Measurements from ENCODE around the gene SHISAL1.

Gene SHISAL1

DNA sequence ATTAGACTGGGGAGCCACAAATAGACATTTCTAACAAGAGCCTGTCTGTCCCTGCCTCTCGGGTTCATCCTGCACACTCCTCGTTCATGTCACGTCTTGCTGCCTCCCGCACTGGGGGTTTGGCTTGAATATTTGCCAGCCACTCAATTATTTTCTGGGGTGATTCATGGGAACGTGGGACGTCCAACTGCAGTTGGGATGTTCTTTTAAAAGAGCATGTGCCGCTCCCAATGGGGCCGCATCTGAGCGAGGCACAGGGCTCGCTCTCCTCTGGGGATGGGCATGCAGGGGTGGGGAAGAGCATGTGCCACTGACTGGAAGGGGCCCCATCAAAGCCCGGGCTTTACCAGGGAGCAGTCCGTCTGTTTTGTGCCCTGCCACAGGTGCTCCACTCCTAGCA is 88.6 kb downstream of the SHISAL1 start:
- no peak for DNase-seq

DNA sequence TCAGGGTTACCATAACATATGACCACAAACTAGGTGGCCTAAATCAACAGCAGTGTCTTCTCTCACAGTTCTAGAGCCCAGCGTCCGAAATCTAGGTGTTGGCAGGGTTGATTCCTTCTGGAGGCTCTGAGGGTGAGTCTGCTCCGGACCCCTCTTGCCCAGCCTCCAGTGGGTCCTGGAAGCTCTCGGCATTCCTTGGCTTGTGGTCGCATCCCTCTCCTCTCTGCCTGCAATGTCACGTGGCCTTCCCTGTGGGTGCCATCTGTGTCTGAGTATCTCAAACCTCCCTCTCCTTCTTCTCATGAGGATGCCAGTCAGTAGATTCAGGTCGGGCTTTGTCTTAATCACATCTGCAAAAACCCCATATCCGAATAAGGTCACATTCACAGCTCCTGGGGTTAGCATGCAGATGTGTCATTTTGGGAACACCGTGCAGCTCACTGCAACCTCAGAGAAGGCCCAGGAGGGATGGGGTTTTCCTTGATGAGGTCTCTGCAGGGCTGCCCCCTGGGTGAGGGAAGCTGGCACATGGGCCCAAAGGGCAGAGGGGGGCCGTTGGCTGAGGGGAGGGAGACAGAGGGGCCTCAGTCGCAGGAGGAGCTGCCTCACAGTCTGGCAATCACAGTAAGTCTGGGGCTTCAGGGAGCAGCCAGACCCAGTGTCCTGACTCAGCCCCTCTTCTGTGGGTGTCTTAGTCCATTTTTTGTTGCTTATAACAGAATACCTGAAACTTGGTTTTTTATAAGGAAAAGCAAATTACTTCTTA is 90.9 kb downstream of the SHISAL1 start:
- no peak for DNase-seq

DNA sequence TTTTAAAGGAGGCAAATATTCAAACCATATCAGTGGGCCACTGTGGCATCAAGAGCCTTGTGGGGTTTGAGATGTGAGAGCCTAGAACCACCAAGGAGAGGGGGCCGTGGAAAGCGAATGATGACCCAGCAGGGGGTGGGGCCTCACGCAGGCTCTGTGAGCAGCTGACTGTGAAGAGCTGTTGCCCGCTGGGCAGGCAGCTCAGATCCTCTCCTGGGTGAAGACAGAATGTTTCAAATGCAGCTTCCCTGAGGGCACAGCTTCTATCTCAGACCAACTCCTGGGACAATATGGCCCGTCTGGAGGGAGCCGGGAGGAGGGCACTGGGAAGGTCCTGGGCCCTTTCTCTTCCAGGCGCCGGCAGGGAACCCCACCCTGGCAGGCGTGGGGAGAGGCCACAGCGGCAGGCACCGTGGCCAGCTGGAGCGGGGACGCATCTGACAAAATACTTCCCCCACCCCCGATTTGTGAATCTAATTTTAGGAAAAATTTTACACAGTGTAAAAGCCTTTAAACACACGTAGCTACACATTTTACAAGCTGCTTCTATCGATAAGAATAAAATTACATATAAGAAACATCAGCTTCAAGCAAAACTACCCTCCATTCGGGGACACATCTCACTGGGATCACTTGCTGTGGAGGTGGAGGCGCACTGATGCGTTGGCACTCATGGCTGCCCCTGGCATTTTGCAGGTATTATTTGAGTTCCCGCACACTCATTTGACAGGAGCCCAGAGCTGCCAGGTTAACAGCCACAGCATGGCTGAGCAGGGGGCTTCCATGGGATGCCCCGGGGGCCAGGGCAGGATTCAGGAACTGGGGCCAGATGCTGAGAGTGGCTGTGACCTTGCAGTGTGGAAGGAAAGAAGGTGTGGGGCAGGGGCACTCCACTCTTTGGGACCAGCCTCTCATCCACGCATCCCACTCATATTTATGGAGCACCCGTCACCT is 91.7 kb downstream of the SHISAL1 start:
- DNase-seq, result no peak

- DNase-seq, result no peak
These were observed 93.5 kb downstream of the SHISAL1 start for GRCh38 chr22:44219101-44219870.

GRCh38 chr22:44218071-44218470 is 94.7 kb downstream of the SHISAL1 start:
- DNase-seq, result no peak

GRCh38 chr22:44217346-44217745 is 95.4 kb downstream of the SHISAL1 start:
- DNase-seq, result no peak

GRCh38 chr22:44215287-44215686 is 97.5 kb downstream of the SHISAL1 start:
- DNase-seq, result no peak

DNA sequence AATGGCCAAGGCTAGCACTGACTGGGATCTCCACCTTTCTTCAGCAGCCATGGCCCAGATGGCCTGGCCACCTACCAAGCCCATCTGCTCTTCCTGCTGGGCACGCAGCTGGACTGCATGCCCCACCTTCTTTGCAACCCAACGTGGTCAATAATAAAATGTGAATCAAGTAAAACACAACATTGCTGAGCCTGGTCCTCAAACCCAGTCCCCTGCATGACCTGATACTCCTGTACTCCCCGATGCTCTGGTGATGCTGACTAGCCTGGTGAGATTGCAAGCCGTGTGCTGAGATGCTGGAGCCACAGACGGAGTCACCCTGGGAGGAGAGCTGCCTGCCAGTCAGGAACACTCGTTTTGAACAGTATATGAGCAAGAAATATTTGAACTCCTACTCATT is 98.0 kb downstream of the SHISAL1 start:
- no peak for DNase-seq

DNA sequence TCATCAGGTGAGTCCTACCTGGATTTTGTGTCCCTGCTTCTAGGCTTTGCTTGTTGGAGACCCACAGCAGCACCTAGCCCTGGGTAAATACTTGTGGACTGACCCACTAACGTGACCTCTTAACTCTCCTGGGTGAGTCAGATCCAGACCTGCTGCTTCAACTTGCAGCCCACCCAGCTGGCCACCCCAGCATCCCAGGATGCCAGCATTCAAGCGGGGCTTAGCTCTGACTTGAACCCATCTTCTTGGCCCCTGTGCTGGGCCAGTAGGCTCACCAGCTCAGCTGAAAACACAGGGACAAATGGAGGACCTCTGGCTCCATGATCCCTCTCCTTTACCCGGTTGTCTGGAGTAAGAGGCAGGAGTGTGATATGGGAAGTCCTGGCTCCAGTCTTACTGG is 98.6 kb downstream of the SHISAL1 start:
- DNase-seq, result no peak

GRCh38 chr22:44213489-44214043 is 99.2 kb downstream of the SHISAL1 start:
- DNase-seq, result no peak

GRCh38 chr22:44212936-44213335 is 99.8 kb downstream of the SHISAL1 start:
- no peak for DNase-seq

DNA sequence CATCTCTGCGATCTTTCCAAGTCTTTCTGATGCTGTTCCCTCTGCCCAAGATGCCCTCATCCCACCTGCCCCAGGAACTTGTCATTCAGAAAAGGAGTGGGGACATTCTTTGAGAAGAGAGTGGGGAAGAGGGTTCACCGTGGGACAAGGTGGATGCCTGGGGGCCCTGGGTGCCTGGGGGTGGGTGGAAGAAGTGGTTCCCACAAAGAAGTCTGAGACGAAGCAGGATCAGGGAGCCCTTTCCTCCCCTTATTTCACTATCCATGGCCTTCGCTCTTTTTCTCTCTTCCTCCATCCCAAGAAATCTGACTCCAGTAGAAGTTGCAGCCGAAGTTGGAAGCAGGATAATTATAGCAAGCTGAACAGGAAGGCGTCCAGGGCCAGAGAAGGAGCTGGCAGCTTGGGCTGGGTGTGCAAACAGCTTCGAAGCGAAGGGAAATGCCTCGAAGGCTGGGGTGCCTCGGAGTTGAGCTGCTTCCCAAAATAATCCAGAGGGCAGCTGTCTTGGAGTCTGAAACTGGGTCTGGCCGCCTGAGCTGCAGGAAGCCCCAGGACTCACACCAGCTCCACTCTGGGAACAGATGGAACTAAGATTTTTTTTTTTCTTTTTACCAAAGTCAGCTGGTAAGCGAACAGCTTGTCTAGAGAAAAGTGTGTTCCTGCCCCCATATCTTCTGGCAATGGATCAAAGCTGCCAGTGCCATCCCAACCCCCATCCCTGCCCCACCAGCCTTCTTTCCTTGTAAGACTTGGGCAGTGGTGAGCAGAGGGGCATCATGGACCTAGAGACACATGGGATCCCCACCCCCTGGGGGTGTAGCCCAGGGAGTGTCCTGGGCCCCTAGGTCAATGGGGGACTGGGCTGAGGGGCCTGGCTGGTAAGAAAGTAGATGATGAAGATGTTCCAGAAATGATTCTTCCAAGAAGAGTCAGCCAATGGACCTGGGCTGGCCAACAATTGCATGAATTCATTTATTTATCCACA is 100.5 kb downstream of the SHISAL1 start:
- no peak for DNase-seq

GRCh38 chr22:44211256-44211945 is 101.3 kb downstream of the SHISAL1 start:
- no peak for DNase-seq

DNA sequence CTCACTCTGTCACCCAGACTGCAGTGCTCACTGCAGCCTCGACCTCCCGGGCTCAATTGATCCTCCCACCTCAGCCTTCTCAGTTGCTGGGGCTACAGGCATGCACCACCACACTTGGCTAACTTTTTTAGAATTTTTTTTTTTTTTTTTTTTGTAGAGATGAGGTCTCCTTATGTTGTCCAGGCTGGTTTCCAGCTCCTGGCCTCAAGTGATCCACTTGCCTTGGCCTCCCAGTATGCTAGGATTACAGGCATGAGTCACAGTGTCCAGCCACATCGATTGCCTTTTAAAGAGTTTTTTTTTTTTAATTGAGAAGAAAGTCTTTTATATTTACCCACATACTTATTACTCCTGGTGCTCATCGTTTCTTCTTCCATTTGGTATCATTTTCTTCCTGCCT is 102.0 kb downstream of the SHISAL1 start:
- DNase-seq, result no peak

- no peak for DNase-seq
These were observed 103.4 kb downstream of the SHISAL1 start for GRCh38 chr22:44209343-44209742.

- no peak for DNase-seq
These were observed 104.8 kb downstream of the SHISAL1 start for GRCh38 chr22:44207981-44208317.

- DNase-seq, result no peak
These were observed 105.4 kb downstream of the SHISAL1 start for GRCh38 chr22:44207173-44207980.

GRCh38 chr22:44206696-44207095 is 106.1 kb downstream of the SHISAL1 start:
- no peak for DNase-seq

- DNase-seq, result no peak
These were observed 106.5 kb downstream of the SHISAL1 start for GRCh38 chr22:44206330-44206645.
